Measurements from ENCODE around the gene ANKMY1.

ANKMY1 gene

DNA sequence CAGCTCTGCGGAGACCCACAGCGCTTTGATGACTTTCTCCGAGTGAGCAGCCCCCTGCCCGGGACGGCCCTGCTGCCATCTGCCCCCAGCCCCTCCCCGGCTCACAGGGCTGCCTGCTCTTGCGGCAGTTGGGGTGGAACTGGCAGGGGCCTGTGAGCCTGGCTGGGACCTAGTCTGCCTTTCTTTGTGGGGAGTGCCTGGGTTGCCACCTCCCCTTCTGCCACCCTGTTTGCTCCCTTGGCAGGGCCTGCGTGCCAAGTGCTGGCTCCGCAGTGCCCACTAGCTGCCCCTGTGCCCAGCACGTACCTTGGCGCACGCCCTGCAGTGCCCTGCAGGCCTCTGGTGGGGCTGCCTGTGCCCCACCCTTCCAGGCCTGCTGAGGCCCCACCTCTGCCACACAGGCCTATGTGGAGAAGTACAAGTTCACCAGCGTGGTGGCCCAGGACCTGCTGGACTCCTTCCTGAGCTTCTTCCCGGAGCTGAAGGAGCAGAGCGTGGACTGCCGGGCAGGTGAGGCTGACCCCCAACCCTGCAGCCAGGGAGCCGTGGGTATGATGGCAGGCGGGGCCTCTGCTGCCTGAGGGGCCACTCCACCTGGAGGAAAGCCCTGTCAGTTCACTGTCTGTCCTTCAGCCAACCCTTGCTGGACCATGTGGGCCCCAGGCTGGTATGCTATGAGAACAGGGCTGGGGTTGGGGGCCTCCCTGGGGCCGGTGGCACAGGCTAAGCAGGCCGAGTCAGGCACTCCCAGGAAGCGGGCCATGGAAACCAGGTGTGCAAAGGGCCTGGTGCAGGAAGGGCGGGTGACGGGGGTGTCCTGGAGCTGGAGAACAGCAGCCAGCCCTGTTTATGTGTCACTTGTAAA is 17.5 kb upstream of the ANKMY1 start:
- TF ChIP-seq, protein P1, sequence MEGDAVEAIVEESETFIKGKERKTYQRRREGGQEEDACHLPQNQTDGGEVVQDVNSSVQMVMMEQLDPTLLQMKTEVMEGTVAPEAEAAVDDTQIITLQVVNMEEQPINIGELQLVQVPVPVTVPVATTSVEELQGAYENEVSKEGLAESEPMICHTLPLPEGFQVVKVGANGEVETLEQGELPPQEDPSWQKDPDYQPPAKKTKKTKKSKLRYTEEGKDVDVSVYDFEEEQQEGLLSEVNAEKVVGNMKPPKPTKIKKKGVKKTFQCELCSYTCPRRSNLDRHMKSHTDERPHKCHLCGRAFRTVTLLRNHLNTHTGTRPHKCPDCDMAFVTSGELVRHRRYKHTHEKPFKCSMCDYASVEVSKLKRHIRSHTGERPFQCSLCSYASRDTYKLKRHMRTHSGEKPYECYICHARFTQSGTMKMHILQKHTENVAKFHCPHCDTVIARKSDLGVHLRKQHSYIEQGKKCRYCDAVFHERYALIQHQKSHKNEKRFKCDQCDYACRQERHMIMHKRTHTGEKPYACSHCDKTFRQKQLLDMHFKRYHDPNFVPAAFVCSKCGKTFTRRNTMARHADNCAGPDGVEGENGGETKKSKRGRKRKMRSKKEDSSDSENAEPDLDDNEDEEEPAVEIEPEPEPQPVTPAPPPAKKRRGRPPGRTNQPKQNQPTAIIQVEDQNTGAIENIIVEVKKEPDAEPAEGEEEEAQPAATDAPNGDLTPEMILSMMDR (IDR thresholded peaks at IDR 0.05; ENCODE audit: low read depth, low read length, missing control alignments) = no peak
- no peak for DNase-seq (ENCODE audit: extremely low read depth, low read depth)
- no peak overlapping the region for H3K4me3 ChIP-seq (replicated peaks; ENCODE audit: low read depth, low read length)

DNA sequence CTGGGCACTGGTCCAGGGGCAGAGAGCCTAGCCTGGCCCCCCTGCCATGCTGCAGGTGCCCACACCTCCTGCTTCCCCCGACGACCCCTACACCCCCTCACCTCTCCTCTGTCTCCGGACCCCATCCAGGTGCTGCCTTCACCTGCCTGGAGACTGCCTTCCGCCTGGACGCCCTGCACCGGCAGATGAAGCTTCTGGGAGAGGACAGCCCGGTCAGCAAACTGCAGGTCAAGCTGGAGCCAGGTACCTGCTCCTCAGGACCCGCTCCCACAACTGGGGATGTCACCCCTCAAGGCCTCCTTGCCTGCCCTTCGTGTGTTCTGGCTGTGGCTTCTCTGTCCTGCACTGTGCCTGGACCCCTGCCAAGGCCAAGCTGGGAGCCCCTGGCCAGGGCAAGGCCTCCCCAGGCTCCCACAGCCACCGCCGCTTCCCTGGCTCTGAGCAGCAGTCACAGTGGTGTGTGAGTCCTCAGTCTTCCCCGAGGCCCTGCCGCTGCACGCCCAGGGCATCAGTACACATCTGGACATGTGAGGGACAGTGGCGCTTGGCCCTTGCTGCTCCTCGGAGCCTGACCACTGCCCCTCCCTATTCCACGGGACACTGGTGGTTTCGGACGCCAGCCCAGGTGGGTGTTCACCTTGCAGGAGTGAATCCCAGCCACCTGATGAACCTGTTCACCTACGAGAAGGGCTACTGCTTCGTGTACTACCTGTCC is 16.8 kb upstream of the ANKMY1 start:
- H3K4me3 ChIP-seq (replicated peaks; ENCODE audit: low read depth, low read length) = no peak overlapping the region
- TF ChIP-seq, protein P1 (IDR thresholded peaks at IDR 0.05; ENCODE audit: low read depth, low read length, missing control alignments) = no peak
- DNase-seq (ENCODE audit: extremely low read depth, low read depth) = no peak

DNA sequence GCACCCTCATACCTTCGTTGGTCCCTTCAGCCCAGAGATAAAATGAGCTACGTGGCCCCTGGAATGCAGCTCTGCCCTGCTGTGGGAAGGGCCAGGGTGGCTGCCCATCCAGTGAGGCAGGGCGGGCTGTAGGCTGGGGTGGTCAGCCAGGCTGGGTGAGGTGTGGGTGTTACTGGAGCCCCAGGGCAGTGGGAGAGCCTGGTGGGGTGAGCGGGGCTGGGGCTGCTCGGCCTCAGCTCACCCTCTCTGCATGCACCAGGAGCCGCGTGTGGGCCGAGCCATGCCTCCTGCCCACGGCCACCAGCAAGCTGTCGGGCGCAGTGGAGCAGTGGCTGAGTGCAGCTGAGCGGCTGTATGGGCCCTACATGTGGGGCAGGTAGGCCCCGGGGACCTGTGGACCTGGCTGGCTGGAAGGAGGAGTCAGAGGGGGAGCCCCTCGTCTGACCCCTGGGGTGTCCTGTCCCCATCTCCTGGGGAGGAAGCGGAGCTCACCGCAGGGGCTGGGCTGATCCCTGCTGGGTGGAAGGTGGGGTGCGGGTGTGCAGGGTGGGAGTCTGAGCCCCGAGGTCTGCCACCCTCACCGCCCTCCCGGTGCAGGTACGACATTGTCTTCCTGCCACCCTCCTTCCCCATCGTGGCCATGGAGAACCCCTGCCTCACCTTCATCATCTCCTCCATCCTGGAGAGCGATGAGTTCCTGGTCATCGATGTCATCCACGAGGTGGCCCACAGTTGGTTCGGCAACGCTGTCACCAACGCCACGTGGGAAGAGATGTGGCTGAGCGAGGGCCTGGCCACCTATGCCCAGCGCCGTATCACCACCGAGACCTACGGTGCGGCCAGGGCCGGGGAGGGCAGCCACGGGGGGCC is 16.0 kb upstream of the ANKMY1 start:
- TF ChIP-seq, protein P1 (IDR thresholded peaks at IDR 0.05; ENCODE audit: low read depth, low read length, missing control alignments) = no peak
- no peak for DNase-seq (ENCODE audit: extremely low read depth, low read depth)
- no peak overlapping the region for H3K4me3 ChIP-seq (replicated peaks; ENCODE audit: low read depth, low read length)

DNA sequence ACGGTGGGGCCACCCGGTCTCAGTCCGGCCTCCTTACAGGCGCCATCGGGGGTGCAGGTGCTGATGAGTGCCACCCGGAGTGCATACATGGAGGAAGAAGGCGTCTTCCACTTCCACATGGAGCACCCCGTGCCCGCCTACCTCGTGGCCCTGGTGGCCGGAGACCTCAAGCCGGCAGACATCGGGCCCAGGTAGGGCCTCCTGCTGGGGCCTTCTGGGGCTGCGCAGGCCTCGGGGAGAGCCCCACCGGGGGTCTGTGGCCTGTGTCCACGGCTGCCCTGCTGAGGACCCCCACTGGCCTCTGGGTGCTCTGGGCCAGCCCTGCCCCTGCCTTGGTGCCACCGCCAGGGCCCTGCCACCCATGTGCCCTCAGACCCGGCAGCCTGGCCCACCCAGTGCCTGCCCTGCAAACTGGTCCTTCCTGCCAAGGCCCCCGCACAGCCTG is 15.3 kb upstream of the ANKMY1 start:
- no peak overlapping the region for H3K4me3 ChIP-seq (replicated peaks; ENCODE audit: low read depth, low read length)
- no peak for DNase-seq (ENCODE audit: extremely low read depth, low read depth)
- TF ChIP-seq, protein P1 (IDR thresholded peaks at IDR 0.05; ENCODE audit: low read depth, low read length, missing control alignments) = no peak

DNA sequence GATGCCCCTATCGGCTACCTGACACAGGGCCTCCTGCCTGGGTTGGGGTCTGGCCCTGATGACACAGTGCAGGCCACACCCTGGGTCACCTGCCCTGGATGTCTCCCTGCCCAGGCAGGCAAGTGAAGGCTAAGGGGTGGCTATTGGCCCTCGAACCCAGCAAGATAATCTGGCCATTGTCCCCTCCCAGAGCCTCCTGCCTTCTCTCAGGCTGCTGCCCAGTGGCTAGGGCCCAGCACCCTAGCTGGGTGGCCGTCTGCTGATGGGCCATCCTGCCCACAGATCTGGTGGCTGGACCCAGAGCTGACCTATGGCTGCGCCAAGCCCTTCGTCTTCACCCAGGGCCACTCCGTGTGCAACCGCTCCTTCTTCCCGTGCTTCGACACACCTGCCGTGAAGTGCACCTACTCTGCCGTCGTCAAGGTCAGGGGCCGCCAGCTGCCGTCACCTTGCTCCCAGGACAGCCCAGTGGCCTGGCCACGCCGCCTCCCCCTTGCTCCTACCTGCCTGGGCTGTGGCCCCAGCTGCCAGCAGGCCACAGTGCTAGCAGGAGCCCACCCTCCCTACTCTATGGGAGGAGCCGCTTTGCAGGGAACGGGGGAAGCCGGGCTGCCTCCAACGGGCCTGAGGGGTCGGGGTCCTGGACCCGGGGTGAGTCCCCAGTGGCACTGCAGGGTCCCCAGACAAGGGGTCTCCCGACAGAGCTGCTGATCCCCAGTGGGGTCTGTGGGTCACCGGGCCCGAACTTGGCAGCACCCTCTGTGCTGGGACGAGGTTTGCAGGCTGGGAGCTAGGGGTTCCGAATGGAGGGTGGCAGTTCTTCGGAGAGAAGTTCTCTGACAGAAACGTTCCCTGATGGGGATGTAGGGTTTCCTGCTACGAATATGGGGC is 14.6 kb upstream of the ANKMY1 start:
- no peak for DNase-seq (ENCODE audit: extremely low read depth, low read depth)
- TF ChIP-seq, protein P1 (IDR thresholded peaks at IDR 0.05; ENCODE audit: low read depth, low read length, missing control alignments) = no peak
- H3K4me3 ChIP-seq (replicated peaks; ENCODE audit: low read depth, low read length) = no peak overlapping the region
